GM08714 (cell line): Measurements from ENCODE around the gene GPR179.
"Not testable (repeated sequence)": the region's sequence is repeated elsewhere in the genome, so short reads cannot be mapped to it uniquely, and the experiment has no call there.

ENCODE experiments used
- H3K4me3 ChIP-seq: fragments of 200-500 bp; sonication (Bioruptor generic); 2 replicates; pipeline ENCODE4 v1.5.1; 2014; ENCODE audit warnings: mild to moderate bottlenecking, low read length, inconsistent platforms
- ZNF274 ChIP-seq: IDR thresholded peaks from 2 replicates; pipeline ENCODE4 v1.6.1; 2012; ENCODE audit warnings: mild to moderate bottlenecking, low read depth, low read length

Gene GPR179

GRCh38 chr17:38322897-38323296 is 20.9 kb downstream of the GPR179 start:
- no peak for TF ChIP-seq ZNF274
- no peak overlapping the region for H3K4me3 ChIP-seq

GRCh38 chr17:38322156-38322779 is 21.5 kb downstream of the GPR179 start:
- H3K4me3 ChIP-seq = no peak overlapping the region
- no peak for TF ChIP-seq ZNF274

GRCh38 chr17:38320482-38320881 is 23.3 kb downstream of the GPR179 start:
- TF ChIP-seq ZNF274 = no peak
- no peak overlapping the region for H3K4me3 ChIP-seq

GRCh38 chr17:38317081-38317480 is 26.7 kb downstream of the GPR179 start:
- H3K4me3 ChIP-seq = no peak overlapping the region
- no peak for TF ChIP-seq ZNF274

GRCh38 chr17:38315497-38315896 is 28.3 kb downstream of the GPR179 start:
- no peak overlapping the region for H3K4me3 ChIP-seq
- no peak for TF ChIP-seq ZNF274

GRCh38 chr17:38296834-38297517 is 46.8 kb downstream of the GPR179 start, which contains the start of gene MRPL45:
MRPL45 (plus strand) TSS chr17:38297168; CDS start chr17:38297184, 16 bp downstream.
- H3K4me3 ChIP-seq = peak within 1 kb of the TSS; percentile 82

GRCh38 chr17:38295602-38296365 is 48.0 kb downstream of the GPR179 start:
- H3K4me3 ChIP-seq = not testable (repeated sequence)

GRCh38 chr17:38289760-38290159 is 54.0 kb downstream of the GPR179 start:
- H3K4me3 ChIP-seq = not testable (repeated sequence)

GRCh38 chr17:38288217-38288827 is 55.4 kb downstream of the GPR179 start:
- not testable (repeated sequence) for H3K4me3 ChIP-seq

- not testable (repeated sequence) for H3K4me3 ChIP-seq
Observed at GRCh38 chr17:38286501-38287091, 57.2 kb downstream of the GPR179 start.

GRCh38 chr17:38285994-38286393 is 57.8 kb downstream of the GPR179 start:
- H3K4me3 ChIP-seq = not testable (repeated sequence)
